Muscle of arm (tissue), 12 donors: ENCODE measurements around the gene MCF2L. TPM values are rescaled to one million over a fixed set of nuclear protein-coding genes. Genes with fewer than 3 reads are reported as not detected.
A peak's percentile ranks its signal among the peaks of the same experiment; 100 is the strongest.
"Not testable (repeated sequence)": the region's sequence is repeated elsewhere in the genome, so short reads cannot be mapped to it uniquely, and the experiment has no call there.

Experiments
- DNase-seq: peaks from one replicate; pipeline ENCODE4 v3.0.0-alpha.2; 2013
- polyA plus RNA-seq, 12 donors: library from polyadenylated mRNA; unstranded; fragments of 120-200 nt; gene quantifications; one replicate each; pipeline ENCODE4 v1.2.1, GENCODE V29; 2013; ENCODE audit not compliant: insufficient read length in 12 of 12

MCF2L gene
- polyA plus RNA-seq, 12 donors, result 13.7 to 50.7 (median 22.0) TPM; not detected in 1

GRCh38 chr13:113091891-113092775 is 123.1 kb downstream of the MCF2L start:
- no peak for DNase-seq

DNA sequence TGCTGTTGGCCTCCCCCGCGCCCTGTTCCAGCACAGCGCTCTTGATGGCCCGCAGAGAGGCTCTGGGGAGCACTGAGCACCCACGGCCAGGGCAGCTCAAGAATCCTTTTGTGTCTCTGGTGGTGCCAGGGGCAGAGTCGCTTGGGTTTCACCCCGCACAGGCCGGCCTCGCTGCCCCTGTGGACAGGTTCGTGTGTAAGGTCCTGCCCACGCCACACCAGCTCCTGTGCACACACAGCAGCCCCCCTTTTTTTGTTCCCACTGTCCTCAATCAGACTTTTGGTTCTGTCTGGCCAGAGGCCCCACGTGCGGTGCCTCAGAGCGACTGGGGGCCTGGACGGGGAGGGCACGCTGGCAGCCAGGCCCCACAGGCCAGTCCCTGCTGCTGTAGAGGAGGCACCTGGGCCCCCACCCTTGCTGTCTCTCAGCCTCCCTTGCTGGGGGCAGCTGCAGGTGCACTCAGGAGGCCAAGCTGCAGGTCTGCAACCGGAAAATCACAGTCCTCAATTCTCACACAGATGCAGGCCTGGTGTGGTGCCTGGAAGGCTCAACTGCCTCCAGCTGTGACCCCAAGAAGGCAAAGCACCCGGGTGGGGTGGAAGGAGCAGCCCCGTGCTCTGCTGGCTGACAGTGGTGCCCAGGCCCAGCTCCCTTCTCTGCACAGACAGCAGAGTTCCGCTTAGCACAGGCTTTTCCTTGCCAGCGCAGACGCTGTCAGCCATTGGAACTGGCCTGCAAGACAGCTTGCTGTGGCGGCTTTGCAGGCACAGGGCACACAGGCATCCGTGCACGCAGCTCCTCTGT is 124.0 kb downstream of the MCF2L start:
- DNase-seq, result no peak

DNA sequence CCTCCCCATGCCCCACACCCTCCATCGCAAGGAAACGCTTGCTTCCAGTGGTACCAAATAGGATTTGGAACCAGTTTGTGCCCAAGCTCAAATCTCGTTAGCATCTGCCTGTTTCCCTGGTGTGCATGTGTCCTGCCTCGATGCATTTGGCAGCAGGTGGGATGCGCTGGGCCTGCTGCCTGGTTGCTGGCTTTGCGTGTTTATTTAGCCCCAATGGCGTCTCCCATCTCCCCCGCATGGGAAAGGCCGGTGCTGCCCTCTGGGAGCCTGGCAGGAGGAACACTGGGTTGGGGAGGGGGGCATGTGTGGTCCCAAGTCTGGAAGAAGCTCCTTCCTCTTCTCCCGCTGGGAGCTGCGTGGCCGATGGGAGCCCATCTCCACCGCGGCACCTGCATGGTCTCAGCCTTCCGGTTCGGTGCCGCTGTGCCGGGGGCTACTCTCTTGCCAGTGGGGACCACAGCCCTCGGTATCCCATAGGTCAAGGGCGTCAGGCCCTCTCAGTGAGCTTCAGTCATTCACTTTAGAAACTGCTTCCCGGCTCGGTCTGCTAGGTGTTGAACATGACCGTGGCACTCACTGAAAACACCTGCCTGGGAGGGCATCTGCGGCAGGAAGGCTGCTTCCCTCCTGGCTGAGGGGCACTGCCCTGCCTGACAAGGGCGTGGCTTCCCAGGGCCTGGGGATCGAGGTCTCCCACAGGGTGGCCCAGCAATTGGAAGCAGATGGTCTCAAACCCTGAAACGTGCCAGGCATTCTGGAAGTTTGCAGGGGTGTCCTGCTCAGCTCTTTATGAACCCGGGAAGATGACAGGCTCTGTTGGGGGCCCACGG is 124.8 kb downstream of the MCF2L start:
- DNase-seq, result no peak

DNA sequence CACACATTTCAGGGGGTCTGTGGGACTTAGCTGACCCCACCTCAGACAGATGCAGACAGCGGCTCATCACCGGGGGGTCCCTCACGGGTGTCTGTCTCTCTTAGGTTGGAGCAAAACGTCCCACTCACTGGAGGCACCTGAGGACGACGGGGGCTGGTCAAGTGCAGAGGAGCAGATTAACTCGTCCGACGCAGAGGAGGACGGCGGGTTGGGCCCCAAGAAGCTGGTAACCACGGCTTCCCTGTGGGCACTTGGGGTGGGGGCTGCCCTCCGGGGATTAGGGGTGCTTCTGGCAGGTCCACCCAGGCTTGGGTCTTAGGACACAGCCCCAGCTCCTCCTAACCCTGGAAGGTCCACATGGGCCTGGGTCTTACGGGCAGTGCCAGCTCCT is 125.4 kb downstream of the MCF2L start:
- DNase-seq, result no peak

GRCh38 chr13:113095146-113096051 is 126.4 kb downstream of the MCF2L start:
- DNase-seq, result no peak

GRCh38 chr13:113096052-113096744 is 127.2 kb downstream of the MCF2L start:
- DNase-seq, result no peak

- DNase-seq, result no peak
Observed at GRCh38 chr13:113096745-113097305, 127.8 kb downstream of the MCF2L start.

DNA sequence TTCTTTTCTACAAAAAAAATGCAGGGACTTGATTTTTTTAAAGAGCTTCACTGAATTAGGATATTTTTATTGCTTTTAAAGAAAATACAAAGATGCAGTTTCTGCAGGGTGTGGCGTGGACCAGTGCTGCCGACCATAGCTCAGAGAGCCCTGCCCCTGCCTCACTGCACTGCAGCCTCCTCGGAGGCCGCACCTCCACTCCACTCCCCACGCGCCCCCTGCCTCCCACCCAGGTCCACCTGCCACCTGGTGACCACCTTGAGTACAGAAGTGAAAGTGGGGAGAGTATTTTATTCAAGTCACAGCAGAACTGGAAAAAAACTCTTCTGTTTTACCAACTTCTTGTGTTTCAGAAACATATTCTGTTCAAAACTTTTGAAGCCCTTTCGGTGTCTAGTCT is 128.6 kb downstream of the MCF2L start:
- no peak for DNase-seq

GRCh38 chr13:113098162-113098732 is 129.2 kb downstream of the MCF2L start:
- DNase-seq, result peak; percentile 75

GRCh38 chr13:113099142-113099541 is 130.1 kb downstream of the MCF2L start:
- DNase-seq, result no peak

GRCh38 chr13:113102302-113102701 is 133.3 kb downstream of the MCF2L start:
- not testable (repeated sequence) for DNase-seq

DNA sequence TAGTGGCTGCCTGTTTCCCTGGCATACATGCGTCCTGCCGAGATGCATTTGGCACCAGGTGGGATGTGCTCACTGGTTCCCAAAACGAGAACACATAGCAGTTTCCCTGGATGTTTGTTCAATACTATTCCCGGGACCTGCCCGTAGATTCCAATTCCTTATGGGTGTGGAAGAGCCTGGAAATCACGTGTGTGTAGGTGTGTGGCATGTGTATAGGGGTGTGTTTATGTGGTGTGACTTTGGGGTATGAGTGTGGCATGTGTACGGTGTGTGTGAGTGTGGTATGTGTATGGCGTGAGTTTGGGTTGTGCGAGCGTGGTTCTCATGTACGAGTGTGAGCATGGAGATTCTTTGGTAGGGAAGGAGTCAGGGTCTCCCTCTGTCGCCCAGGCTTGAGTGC is 133.7 kb downstream of the MCF2L start:
- no peak for DNase-seq

DNA sequence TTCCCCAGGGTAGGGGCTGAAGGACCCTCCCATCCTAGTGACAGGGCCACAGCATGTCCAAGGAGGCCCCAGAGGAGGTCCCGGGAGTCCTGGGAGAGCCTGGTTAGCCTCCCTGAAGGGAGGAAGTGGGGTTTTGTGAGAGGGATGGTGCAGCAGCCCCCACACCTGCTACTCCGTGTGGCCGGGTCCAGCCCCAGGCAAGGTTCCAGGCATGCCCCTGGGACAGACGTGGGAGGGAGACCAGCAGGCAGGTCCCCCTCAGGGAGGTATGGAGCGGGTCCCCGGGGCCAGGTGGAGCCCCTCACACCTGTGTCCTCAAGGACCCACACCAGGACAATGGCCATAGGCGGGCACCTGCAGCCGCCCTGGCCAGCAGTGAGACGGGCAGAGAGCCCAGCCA is 134.6 kb downstream of the MCF2L start:
- DNase-seq, result no peak

DNA sequence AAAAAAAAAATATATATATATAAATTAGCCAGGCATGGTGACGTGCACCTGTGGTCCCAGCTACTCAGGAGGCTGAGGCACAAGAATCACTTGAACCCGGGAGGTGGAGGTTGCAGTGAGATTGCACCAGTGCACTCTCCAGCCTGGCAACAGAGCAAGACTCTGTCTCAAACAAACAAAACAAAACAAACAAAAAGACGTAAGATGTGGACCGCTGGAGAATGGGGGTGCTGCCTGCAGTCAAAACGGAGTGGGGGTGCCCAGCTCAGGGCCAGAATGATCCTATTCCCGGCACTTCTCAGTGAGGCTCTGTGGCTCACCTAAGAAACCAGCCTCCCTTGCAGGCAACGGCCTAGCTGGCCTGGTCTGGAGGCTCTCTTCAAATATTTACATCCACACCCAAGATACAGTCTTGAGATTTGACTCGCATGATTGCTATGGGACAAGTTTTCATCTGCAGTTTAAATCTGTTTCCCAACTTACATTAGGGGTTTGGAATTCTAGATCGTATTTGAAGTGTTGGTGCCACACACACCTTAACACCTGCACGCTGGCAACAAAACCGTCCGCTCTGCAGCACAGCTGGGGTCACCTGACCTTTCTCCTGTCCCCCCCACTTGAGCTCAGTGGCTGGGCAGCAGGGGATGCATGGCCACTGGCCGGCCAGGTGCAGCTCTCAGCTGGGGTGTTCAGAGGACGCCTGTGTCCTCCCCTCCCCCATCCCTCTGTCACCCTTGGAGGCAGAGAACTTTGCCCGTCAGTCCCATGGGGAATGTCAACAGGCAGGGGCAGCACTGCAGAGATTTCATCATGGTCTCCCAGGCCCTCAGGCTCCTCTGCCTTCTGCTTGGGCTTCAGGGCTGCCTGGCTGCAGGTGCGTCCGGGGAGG is 136.3 kb downstream of the MCF2L start, which contains the start of gene F7:
Gene F7, plus strand, starts transcription at position 760 of the 889 bp plus-strand sequence. Its CDS starts 51 bp downstream, at position 811.
- no peak for DNase-seq

DNA sequence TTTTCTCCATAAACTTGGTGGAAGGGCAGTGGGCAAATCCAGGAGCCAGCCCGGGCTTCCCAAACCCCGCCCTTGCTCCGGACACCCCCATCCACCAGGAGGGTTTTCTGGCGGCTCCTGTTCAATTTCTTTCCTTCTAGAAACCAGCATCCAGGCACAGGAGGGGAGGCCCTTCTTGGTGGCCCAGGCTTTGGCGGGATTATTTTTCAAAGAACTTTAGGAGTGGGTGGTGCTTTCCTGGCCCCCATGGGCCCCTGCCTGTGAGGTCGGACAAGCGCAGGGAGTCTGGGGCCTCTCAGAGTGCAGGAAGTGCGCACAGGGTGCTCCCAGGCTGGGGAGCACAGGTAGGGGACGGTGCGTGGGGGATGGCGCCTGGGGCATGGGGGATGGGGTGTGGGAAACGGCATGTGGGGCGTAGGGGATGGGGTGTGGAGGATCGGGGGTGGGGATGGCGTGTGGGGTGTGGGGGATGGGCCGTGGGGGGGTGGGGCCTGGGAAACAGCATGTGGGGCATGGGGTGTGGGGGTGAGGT is 137.0 kb downstream of the MCF2L start:
- DNase-seq, result no peak

GRCh38 chr13:113106711-113107351 is 137.8 kb downstream of the MCF2L start:
- DNase-seq, result no peak

- DNase-seq, result not testable (repeated sequence)
Observed at GRCh38 chr13:113108521-113108920, 139.5 kb downstream of the MCF2L start.
